GM19324 (cell line): Measurements from ENCODE around the gene RAB40C.

Experiments used
- ATAC-seq: cut with Tn5 transposase; IDR thresholded peaks from one replicate; pipeline ENCODE4 v1.9.1; 2021; ENCODE audit warnings: mild to moderate bottlenecking, moderate library complexity; ENCODE audit not compliant: unreplicated experiment, low FRiP score

Gene RAB40C

GRCh38 chr16:574021-574760, 15.7 kb upstream of the RAB40C start:
- ATAC-seq, result no peak

- ATAC-seq, result no peak
Measured at GRCh38 chr16:575354-576196, 14.3 kb upstream of the RAB40C start.

- no peak for ATAC-seq
Measured at GRCh38 chr16:576197-576822, 13.6 kb upstream of the RAB40C start.

- ATAC-seq, result no peak
Measured at GRCh38 chr16:576823-577201, 13.1 kb upstream of the RAB40C start.

DNA sequence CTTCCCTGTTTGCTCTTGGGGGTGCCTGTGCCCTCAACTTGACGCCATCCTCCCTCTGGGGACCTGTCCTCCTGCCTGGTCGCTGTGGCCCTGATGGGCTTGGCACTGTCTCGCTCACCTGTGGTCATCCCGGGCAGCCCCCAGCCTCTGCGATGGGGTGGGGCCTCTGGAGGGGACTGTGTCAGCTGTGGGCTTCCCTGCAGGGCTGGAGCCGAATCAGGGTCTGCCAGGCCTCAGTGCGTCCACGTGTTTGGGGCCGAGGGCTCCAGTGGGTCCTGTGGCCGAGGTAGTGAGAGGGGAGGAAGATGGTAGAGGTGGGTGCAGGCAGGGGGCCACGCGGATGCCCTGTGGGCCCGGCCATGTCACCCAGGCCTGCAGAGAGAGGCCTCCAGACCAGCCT, 12.1 kb upstream of the RAB40C start:
- ATAC-seq, result no peak

GRCh38 chr16:578232-578869, 11.5 kb upstream of the RAB40C start:
- ATAC-seq, result no peak

DNA sequence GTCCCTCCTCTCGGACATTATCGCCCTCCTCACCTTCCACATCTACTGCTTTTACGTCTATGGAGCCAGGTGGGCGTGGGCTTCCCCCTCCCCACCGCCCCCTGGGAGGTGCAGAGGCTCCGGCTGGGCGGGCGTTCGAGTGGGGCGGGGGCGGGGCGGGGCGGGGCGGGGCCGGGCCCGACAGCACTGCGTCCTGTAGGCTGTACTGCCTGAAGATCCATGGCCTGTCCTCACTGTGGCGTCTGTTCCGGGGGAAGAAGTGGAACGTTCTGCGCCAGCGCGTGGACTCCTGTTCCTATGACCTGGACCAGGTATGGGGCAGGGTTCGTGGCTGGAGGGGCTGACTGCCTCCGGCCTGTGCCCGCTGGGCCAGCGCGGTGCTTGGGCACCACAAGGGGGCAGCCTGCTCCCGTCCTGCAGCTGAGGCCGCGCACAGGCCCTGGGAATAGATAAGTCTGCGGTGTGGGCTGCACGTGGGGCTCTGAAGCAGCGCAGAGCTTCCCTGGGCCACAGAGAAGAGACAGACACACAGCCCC, 10.9 kb upstream of the RAB40C start:
- no peak for ATAC-seq

GRCh38 chr16:580141-580945, 9.5 kb upstream of the RAB40C start:
- no peak for ATAC-seq

GRCh38 chr16:580946-581498, 8.8 kb upstream of the RAB40C start:
- no peak for ATAC-seq

DNA sequence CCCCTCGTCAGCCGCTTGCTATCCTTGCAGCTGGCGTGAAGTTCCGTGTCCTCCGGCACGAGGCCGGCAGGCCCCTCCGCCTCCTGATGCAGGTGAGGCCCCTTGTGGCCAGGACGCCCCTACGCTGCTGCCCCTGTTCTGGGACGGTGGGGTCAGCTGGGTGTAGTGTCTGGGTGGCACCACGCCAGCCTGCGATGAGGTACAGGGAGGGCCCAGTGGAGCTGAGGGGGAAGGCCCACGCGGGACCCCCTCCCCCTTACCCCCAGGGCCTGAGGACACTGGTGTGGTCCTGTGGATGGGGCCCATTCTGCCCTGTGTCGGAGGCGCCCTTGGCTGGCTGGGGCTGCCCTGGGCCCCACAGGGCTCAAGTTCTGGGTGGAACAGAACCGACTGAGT, 7.7 kb upstream of the RAB40C start:
- ATAC-seq, result no peak

- ATAC-seq, result no peak
Measured at GRCh38 chr16:582614-583331, 7.1 kb upstream of the RAB40C start.

DNA sequence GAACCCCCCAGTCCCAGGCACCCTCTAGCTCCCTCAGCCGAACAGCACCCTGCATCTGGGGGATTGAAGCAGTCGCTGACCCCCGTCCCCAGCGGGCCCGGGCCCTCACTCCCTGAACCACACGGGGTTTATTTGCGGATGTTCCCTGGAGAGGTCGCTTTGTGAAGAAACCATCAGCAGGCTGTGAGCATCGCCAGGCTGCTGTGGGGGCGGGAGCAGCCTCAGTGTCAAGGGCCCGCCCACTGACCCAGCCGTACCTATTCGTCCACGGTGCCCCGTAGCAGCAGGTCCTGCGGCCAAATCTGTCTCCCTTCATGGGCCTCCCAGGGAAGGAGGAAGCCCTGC, 6.4 kb upstream of the RAB40C start:
- no peak for ATAC-seq

DNA sequence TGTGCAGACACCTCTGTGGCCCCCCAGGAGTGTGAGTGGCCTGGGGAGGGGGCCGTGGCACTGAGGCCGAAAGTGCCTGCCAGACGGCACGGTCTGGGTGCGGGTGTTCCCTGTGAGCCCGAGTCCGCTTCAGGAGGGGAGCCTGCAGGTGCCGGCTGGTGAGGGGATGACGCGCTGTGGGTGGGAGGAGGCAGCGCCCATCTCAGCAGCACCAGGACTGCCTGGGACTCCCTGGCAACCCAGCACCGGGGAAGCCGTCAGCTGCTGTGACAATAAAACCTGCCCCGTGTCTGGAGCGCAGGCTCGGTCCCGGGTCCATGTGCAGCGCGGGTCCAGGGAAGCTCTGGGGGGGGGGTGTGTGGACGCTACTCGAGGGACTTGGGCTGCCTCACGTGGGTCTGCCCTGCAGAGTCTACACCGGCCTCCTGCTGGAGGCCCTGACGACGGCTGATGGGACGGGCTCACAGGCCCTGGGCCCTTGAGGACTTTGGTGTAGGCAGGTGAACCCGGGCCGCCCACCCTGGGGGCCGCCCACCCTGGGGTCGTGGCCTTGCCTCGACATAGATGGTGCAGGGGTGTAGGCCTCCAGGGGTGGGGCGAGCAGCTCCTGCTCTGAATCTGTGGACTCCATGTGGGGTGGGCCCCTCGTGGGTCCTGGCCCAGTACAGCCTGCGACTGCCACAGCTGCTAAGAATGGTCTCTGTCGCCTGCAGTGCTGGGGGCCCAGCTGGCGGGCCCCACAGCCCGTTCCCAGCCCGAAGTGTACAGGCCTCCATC, 5.9 kb upstream of the RAB40C start:
- ATAC-seq, result no peak

- no peak for ATAC-seq
Measured at GRCh38 chr16:585351-585750, 4.5 kb upstream of the RAB40C start.

GRCh38 chr16:586047-586644, 3.7 kb upstream of the RAB40C start:
- no peak for ATAC-seq

GRCh38 chr16:586645-587590, 2.9 kb upstream of the RAB40C start:
- no peak for ATAC-seq

GRCh38 chr16:588639-588888, 1.3 kb upstream of the RAB40C start:
- ATAC-seq, result peak; percentile 2
